OCI-LY1 (cell line): ENCODE measurements around the gene DAAM1.

ENCODE experiments used
- H2AFZ ChIP-seq: fragments of 200-600 bp; sonication (generic), shearing (Covaris generic); 2 replicates; pipeline ENCODE4 v1.6.0; 2014; ENCODE audit warnings: antibody characterized with exemption, mild to moderate bottlenecking, low read length
- H3F3A ChIP-seq: fragments of 200-600 bp; sonication (generic), shearing (Covaris generic); 2 replicates; pipeline ENCODE4 v1.6.0; 2014; ENCODE audit warnings: mild to moderate bottlenecking, antibody characterized with exemption, low read length, moderate library complexity; ENCODE audit not compliant: insufficient read depth
- H3K27ac ChIP-seq: fragments of 200-600 bp; sonication (generic); 2 replicates; pipeline ENCODE4 v1.5.1; 2014; ENCODE audit warnings: low read length, mixed run types, mild to moderate bottlenecking, low read depth; ENCODE audit not compliant: poor library complexity, severe bottlenecking
- H3K27me3 ChIP-seq: fragments of 200-600 bp; sonication (generic); 2 replicates; pipeline ENCODE4 v1.6.0; 2014; ENCODE audit warnings: antibody characterized with exemption, mild to moderate bottlenecking, low read length, moderate library complexity; ENCODE audit not compliant: insufficient read depth
- H3K36me3 ChIP-seq: fragments of 200-600 bp; sonication (generic); 2 replicates; pipeline ENCODE4 v1.6.1; 2014; ENCODE audit warnings: mild to moderate bottlenecking, antibody characterized with exemption, low read length, moderate library complexity, mixed read lengths; ENCODE audit not compliant: insufficient read depth
- H3K4me1 ChIP-seq: fragments of 200-600 bp; sonication (generic); 2 replicates; pipeline ENCODE4 v1.5.1; 2014; ENCODE audit warnings: mild to moderate bottlenecking, low read length, moderate library complexity; ENCODE audit not compliant: insufficient read depth, severe bottlenecking
- H3K4me2 ChIP-seq: fragments of 200-600 bp; sonication (generic), shearing (Covaris generic); 2 replicates; pipeline ENCODE4 v1.6.1; 2014; ENCODE audit warnings: low read length
- H3K4me3 ChIP-seq: fragments of 200-600 bp; sonication (generic); 2 replicates; pipeline ENCODE4 v1.5.1; 2014; ENCODE audit warnings: low read length, low read depth, mild to moderate bottlenecking, mixed read lengths; ENCODE audit not compliant: poor library complexity, severe bottlenecking
- H3K79me2 ChIP-seq: fragments of 200-600 bp; shearing (Covaris generic); 2 replicates; pipeline ENCODE4 v1.6.1; 2016; ENCODE audit warnings: mixed run types, low read length, mixed read lengths; ENCODE audit not compliant: insufficient read depth
- H3K9ac ChIP-seq: fragments of 200-600 bp; sonication (generic), shearing (Covaris generic); 2 replicates; pipeline ENCODE4 v1.6.1; 2014; ENCODE audit warnings: mild to moderate bottlenecking, low read length, mixed read lengths
- H3K9me2 ChIP-seq: fragments of 200-600 bp; sonication (generic), shearing (Covaris generic); 2 replicates; pipeline ENCODE4 v1.6.1; 2014; ENCODE audit warnings: low read depth, mild to moderate bottlenecking, low read length, mixed read lengths
- H3K9me3 ChIP-seq: fragments of 200-600 bp; shearing (Covaris generic); 2 replicates; pipeline ENCODE4 v1.6.1; 2014; ENCODE audit warnings: low read length, mixed read lengths
- H4K20me1 ChIP-seq: fragments of 200-600 bp; sonication (generic), shearing (Covaris generic); 2 replicates; pipeline ENCODE4 v1.6.0; 2016; ENCODE audit warnings: mild to moderate bottlenecking, low read length; ENCODE audit not compliant: insufficient read depth
- EZH2 ChIP-seq: fragments of 200-600 bp; sonication (generic), shearing (Covaris generic); IDR thresholded peaks from 2 replicates; pipeline ENCODE4 v1.8.0; 2017; ENCODE audit warnings: borderline replicate concordance, mixed run types, mild to moderate bottlenecking, antibody characterized with exemption, low read length, moderate library complexity, mixed read lengths
- TF ChIP-seq, protein P1 (sequence below): fragments of 200-600 bp; sonication (generic), shearing (Covaris generic); IDR thresholded peaks from 2 replicates; pipeline ENCODE4 v1.5.1; 2017; ENCODE audit warnings: mild to moderate bottlenecking, antibody characterized with exemption, low read length, moderate library complexity, mixed read lengths

DAAM1 gene

DNA sequence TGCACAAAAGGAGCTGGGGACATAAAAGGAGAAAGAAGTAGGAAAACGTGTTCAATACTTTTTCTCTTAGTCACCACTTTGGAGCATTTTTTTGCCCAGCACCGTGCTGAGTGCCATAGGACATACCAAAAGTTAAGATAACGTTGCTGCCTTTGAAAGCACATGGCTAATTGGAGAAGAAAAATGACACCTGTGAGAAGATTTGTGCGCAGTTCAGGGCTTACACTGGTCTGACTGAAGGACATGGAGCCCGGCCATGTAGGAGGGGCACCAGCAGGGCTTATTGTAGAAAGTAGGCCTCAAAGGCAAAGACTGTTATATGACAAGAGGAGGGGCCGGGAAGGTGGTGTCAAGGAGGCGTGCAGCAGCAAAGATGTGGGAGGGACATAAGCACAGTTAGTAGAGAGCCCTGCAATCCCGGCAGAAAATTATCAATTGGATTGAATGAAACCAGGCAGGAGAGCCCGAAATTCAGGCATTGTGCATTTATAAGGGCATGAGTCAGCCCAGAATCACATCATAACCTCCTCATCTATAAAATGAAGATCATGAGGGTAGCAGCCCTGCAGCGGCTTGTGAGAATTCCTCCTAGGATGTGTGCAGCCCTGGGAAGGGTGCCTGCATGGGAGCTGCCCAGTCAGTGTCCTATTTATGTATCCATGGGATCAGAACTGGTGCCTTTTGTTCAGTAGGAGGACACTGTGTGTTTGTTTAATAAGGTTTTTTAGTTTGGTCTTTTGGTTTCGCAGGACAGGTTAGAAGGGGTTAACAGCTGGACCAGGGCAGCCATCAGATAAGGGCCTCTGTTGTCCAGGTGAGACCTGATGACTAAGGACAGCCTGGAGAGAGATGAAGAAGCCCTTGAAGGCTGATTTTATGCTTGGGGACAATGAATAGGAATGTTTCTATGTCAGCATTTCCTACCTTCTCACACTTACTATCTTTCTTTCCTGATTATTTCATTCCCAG, 154.3 kb downstream of the DAAM1 start:
- H4K20me1 ChIP-seq = no peaks in the 10 kb centered on the region
- H3F3A ChIP-seq = no peaks in the 10 kb centered on the region
- H3K4me1 ChIP-seq = peaks cover 30% of the 10 kb centered on the region
- H3K9me2 ChIP-seq = no peaks in the 10 kb centered on the region
- peaks cover 78% of the 10 kb centered on the region; the same call in 1 of the 2 replicates for H3K36me3 ChIP-seq
- H3K9ac ChIP-seq = no peak overlapping the region
- no peak overlapping the region for H2AFZ ChIP-seq
- H3K9me3 ChIP-seq = no peaks in the 10 kb centered on the region
- TF ChIP-seq, protein P1, sequence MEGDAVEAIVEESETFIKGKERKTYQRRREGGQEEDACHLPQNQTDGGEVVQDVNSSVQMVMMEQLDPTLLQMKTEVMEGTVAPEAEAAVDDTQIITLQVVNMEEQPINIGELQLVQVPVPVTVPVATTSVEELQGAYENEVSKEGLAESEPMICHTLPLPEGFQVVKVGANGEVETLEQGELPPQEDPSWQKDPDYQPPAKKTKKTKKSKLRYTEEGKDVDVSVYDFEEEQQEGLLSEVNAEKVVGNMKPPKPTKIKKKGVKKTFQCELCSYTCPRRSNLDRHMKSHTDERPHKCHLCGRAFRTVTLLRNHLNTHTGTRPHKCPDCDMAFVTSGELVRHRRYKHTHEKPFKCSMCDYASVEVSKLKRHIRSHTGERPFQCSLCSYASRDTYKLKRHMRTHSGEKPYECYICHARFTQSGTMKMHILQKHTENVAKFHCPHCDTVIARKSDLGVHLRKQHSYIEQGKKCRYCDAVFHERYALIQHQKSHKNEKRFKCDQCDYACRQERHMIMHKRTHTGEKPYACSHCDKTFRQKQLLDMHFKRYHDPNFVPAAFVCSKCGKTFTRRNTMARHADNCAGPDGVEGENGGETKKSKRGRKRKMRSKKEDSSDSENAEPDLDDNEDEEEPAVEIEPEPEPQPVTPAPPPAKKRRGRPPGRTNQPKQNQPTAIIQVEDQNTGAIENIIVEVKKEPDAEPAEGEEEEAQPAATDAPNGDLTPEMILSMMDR = no peak
- no peak for TF ChIP-seq EZH2
- H3K79me2 ChIP-seq = no peaks in the 10 kb centered on the region
- H3K4me3 ChIP-seq = no peak overlapping the region
- peak overlapping the region; percentile 12 for H3K27ac ChIP-seq
- no peak overlapping the region for H3K4me2 ChIP-seq
- H3K27me3 ChIP-seq = no peaks in the 10 kb centered on the region

DNA sequence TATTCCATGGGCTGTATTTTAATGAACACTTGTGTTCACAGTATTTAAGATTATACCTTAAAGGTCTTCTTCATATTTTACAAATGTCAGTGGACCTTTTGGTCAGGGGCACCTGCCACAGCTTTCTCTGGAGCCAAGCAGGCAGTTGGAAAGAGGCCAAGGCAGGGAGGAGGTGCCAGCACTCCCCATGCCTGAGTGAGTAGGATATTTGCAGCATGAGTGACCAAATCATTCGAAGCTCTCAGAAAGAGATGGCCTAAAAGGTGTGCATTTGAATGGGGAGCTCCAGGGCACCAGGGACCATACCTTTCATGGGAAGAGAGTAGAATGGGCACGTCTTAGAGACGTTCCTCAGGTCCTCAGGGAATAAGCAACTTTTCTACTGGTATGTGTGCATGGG, 155.1 kb downstream of the DAAM1 start:
- Histone ChIP-seq H4K20me1 (no peaks in the 10 kb centered on the region), H3K4me2 (no peak overlapping the region), H3K79me2 (no peaks in the 10 kb centered on the region), H3K9ac (no peak overlapping the region), H2AFZ (no peak overlapping the region), H3K4me3 (no peak overlapping the region), H3F3A (no peaks in the 10 kb centered on the region), H3K36me3 (peaks cover 80% of the 10 kb centered on the region; the same call in 1 of the 2 replicates), H3K4me1 (peaks cover 30% of the 10 kb centered on the region), H3K9me3 (no peaks in the 10 kb centered on the region), H3K27me3 (no peaks in the 10 kb centered on the region), H3K27ac (peak overlapping the region; percentile 12), H3K9me2 (no peaks in the 10 kb centered on the region)
- TF ChIP-seq, protein P1 = no peak
- TF ChIP-seq EZH2 = no peak

DNA sequence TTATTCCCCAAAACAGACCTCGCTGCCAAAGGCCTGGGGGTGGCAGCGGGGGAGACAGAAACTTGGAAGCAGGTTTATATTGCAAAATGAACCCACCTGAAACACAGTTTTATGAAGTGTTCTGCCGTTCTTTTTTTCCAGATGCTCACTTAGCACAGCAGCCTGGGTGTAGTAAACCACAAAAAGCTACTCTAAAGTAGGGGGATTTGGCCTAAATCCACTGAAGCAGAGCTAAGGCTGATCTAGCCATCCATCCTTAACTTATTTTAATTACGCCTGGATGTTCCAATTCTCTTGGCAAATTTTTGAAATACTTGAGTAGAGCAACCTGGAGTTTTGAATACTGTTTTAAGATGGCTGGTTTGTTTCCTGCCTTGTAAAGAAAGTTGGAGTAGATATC, 155.5 kb downstream of the DAAM1 start:
- H3K27ac ChIP-seq = peak overlapping the region; percentile 12
- H3K27me3 ChIP-seq = no peaks in the 10 kb centered on the region
- no peaks in the 10 kb centered on the region for H4K20me1 ChIP-seq
- H3K4me3 ChIP-seq = no peak overlapping the region
- no peaks in the 10 kb centered on the region for H3K79me2 ChIP-seq
- no peak overlapping the region for H2AFZ ChIP-seq
- no peaks in the 10 kb centered on the region for H3F3A ChIP-seq
- H3K4me2 ChIP-seq = no peak overlapping the region
- H3K36me3 ChIP-seq = peaks cover 81% of the 10 kb centered on the region; the same call in 1 of the 2 replicates
- peaks cover 30% of the 10 kb centered on the region for H3K4me1 ChIP-seq
- no peaks in the 10 kb centered on the region for H3K9me3 ChIP-seq
- no peak overlapping the region for H3K9ac ChIP-seq
- H3K9me2 ChIP-seq = no peaks in the 10 kb centered on the region
- TF ChIP-seq EZH2 = no peak
- TF ChIP-seq, protein P1 = no peak
